Measurements from ENCODE around the gene ATP2C2. TPM values are rescaled to one million over a fixed set of nuclear protein-coding genes. Genes with fewer than 3 reads are reported as not detected.

ATP2C2 gene
- total RNA-seq, 1 donor from 2014 or later: not detected

DNA sequence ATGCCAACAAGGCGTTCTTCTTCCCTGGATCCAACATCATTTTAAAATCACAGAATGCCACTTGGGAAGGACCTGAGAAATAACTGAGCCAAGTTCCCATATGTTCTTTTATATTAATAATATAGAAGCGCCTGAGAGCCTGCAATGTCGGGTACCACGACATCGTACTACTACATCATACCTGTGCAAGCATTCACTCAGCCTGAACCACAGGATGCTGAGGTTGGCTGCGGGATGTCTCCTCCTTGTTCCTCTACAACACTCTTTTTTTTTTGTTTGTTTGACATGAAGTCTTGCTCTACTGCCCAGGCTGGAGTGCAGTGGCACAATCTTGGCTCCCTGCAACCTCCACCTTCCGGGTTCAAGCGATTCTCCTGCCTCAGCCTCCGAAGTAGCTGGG is 2.1 kb upstream of the ATP2C2 start:
- no peak for DNase-seq (ENCODE audit: extremely low read depth, low read depth, low spot score)

DNA sequence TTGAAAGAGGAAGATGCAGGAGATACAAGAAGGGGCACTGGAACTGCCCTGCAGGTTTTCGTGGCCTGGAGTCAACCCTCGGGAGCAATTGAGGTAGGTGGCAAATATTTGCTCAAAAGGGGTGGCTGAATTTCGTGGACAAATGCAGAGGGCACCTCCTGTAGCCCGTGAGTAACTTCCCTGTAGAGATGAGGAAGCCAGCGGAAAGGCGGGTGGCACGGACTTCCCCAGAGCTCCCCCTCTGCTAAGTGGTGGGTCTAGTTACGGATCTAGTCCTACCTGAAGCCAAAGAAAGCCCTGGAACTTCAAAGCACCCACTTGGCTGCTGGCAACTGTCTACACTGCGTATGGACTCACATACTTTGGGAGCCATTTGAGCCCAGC is 1.0 kb upstream of the ATP2C2 start:
- DNase-seq (ENCODE audit: extremely low read depth, low read depth, low spot score): no peak

DNA sequence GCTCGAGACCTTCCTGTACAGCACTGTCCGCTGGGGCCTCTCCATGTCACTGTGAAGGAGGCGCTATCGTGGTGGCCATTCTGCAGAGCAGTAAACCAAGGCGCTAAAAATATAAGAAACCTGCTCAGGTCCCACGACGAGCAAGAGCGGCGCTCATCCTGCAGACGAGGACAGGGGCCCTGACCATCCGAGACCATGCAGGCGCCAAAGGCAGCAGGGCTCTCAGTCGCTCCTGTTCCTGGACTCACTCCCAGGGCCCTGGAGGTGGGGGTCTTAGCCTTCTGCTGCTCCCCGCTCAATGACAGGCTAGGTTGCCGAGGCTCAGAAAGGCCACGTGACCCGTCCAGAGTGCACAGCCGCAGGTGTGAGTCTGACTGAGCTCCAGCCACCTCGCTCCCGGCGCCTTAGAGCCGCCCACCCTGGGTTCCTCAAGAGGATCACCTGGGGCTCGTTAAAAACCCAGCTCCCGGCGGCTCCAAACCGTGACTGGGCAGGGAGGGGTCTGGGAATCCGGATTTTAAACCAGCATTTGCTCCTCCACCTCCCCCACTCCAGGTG is 509 bp upstream of the ATP2C2 start:
- DNase-seq (ENCODE audit: extremely low read depth, low read depth, low spot score): no peak

DNA sequence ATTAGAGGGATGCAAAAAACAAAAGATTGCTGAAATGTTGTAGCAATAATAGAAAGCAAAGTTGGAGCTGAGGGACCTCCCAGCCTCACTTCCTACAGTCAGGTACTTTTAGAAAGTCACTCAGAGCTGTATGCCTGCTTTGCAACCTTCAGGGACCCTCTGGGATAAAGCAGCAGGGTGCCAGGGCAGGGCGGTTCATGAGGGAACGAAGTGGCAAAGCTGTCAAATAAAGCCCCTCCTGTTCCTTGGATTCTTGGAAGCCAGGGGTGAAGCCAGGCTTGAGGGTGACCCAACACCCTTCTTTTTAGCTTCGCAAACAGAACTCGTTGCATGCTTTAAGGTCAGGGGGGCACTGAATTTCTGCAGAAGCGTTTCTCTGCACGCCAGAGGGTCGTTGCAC is 767 bp downstream of the ATP2C2 start:
- DNase-seq (ENCODE audit: extremely low read depth, low read depth, low spot score): no peak

DNA sequence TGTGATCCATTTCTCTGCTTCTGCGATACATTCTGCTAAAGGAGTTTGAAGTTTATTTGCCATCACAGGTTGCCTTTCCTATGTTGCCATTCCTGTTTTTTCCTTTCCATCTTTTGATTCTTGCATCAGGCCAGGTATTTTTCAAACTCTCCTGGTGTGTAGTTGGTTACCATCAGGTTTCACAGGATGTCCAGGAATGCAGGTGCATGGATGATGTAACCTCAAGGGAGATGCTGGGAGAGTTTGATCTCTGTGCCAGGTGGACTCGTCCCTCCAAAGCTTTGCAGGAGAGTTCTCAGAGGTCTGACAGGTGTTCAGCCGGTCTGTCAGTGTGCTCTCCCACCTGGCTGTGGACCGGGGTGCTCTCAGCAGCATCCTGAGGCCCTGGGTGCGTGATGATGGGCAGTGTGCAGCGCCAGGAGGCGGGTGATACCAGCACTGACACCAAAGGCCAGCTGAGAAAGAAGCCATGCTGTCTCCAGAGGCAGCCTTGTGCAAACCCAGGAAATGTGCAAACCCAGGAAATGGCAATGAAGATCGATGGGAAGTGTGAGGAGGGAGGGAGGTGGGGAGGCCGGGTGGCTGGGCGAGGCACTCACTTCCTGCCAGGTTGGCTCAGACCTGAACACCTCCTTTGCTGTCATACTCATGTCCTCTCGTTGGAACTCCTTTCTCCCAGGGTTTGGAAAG is 1.7 kb downstream of the ATP2C2 start:
- no peak for DNase-seq (ENCODE audit: extremely low read depth, low read depth, low spot score)

DNA sequence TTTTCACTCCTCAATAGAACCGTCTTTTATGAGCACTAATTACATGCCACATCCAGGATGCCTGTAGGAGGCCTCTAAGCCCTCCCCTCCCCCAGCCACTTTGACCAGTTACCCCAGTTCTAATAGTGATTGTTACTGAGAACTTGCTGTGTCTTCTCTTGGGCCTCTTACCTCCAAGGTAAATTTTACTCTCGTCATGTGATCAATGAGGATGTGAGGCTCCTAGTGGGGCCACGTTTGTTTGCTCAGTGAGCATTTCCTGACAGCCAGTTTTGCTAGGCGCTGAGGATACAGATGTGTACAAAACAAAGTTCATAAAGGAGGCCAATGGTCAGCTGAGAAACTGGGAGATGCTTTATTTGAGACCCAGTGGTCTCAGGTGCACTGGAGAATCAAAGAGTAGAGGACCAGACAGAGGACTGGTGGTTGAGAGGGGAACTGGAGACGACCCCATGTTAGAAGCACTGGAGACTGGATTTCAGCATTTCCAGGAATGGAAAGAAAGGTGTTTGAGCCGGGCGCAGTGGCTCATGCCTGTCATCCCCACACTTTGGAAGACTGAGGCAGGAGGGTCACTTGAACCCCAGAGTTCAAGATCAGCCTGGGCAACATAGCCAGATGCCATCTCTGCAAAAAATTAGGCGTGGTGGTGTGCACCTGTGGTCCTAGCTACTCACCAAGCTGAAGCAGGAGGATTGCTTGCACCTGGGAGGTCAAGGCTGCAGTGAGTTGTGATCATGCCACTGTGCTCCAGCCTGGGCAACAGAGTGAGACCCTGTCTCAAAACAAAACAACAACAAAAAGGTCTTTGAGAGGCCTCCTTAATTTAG is 2.6 kb downstream of the ATP2C2 start:
- no peak for DNase-seq (ENCODE audit: extremely low read depth, low read depth, low spot score)

DNA sequence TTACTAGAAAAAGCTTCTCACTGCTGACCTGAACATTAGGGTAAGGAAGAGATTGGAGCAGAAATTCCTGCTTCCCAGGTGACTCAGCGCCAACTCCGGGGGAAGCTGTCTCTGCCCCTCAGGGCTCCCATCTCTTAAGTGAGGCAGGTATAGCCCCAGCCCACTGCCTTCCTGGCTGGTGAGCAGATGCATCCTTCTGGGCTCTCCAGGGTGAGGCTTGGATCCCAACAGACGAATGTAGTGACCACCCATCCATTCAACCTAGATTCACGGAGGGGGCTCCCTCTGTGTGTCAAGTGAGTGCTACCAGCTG is 3.2 kb downstream of the ATP2C2 start:
- DNase-seq (ENCODE audit: extremely low read depth, low read depth, low spot score): no peak

DNA sequence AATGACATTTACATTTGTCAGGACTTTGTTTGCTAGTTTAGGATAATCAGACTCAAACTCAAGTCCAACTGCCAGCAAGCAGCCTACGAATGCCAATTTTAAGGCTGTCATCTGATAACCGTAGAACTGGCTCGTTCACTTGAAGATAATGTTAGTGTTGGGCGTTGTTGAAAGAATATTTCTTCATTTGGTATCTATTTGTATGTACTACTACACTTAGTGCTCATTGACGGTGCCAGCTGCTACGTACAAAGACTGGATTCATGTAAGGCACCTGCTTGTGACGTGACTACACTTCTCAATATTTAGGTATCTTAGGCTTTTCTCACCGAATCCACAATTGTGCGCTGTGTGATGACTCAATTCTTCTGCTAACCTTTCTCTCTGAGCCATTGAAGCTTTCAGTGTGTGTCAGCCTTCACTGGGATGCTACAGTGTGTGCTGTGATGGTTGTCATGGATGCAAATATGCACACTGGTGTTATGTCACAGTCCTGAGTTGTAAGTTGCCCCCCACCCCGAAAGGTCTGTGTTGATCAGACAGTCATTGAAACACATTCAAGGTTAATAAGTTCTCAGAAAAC is 5.7 kb downstream of the ATP2C2 start:
- DNase-seq (ENCODE audit: extremely low read depth, low read depth, low spot score): no peak

DNA sequence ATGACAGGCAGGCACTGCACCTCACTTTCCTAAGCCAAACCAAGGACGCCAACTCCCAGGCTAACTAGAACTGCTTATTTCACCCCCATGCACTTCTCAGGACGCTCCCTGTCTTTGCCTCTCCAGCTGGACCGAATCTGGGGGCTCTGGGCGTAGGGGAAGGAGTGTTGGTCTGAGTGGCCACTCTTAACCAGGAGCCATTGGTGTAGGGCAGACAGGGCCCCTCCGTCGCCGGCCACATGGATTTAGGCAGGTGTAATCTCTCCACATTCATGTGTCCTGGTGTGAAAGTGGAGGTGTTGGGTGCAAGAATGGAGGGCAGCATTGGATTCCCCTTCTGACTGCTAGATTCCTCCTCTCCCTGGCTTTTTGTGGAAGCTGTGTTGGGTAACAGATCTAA is 9.8 kb downstream of the ATP2C2 start:
- DNase-seq (ENCODE audit: extremely low read depth, low read depth, low spot score): no peak

DNA sequence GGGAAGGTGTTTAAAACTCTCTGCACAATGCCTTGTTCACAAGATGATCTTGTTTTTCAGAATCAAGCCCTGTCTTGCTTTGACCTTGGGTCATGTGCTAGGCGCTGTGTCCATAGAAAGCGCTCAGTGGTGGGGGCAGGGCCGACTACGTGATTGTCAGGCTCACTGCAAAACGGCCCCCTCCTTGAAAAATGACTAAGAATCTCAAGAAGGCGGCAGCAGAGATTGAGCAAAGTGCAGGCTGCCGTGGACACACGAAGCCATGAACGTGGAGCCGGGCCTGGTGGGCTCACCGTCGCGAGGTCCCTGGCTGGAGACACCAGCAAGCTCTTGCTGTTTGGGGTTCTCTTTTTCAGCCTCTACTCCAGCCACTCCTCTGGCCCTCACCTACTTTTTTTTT is 10.2 kb downstream of the ATP2C2 start:
- no peak for DNase-seq (ENCODE audit: extremely low read depth, low read depth, low spot score)

DNA sequence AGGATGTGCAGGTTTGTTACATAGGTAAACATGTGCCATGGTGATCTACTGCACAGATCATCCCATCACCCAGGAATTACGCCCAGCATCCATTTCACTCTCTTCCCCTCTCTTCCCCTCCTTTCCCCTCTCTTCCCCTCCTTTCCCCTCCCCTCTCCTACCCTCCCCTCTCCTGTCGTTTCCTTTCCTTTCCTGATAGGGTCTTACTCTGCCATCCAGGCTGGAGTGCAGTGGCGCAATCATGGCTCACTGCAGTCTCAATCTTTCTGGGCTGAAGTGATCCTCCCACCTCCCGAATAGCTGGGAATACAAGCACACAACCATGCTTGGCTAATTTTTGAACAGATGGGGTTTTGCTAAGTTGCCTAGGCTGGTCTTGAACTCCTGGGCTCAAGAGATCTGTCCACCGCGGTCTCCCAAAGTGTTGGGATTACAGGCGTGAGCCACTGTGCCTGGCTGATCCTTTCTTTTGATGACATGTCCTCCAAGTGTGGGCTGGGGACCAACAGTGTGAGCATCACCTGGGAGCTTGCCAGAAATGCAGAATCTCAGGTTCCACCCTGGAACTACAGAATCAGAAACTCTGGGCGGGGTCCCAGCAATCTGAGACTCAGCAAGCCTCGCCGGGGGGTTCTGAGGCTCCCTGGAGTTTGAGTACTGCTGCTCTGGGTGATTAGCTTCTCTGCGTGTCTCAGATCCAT is 10.8 kb downstream of the ATP2C2 start:
- no peak for DNase-seq (ENCODE audit: extremely low read depth, low read depth, low spot score)

DNA sequence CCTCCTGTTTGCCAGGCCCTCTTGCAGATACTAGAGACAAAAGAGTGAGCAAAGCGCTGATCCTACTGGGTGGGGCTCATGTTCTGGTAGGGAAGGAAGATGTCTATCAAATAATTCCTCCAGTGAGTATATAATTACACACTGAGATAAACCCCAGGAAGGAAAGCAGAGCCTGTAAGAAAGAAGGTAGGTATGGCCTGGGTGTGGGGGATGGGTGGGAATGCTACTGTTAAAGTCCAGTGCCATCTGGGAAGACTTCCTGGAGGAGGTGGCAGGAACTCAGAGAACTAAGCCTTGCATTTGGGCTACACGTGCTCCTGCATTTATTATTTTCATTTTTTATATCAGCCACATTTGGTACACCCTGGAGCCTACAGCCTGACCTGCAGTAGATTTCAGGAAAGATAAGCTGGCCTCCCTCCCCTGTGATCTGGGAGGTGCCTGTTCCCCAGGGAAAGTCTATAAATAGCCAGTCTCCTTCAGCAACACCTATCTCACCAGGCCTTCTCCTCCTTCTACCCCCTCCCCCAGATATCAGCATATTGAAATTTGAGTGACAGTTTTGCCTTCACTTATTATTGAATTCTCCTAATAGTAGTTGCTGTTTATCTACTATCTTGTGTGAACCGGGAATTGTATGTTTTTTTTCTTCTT is 11.5 kb downstream of the ATP2C2 start:
- DNase-seq (ENCODE audit: extremely low read depth, low read depth, low spot score): no peak

DNA sequence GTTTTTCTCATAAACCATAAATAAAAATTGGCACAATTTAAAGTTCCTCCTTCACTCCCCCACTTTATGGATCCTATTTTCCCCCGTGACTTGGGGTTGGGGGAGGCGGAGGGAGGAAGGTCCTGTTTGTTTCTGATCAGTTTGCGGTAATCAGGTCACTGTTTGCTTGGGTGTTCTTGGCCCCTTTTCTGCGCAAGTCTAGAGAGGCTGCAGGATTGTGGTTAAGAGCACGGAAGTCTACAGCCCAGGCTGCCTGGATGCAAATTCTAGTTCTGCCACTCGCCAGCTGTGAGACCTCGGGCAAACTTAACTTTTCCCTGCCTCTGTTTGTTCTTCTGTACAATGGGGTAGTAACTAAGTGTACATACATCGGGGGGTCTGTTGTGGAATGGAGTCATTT is 12.1 kb downstream of the ATP2C2 start:
- no peak for DNase-seq (ENCODE audit: extremely low read depth, low read depth, low spot score)

DNA sequence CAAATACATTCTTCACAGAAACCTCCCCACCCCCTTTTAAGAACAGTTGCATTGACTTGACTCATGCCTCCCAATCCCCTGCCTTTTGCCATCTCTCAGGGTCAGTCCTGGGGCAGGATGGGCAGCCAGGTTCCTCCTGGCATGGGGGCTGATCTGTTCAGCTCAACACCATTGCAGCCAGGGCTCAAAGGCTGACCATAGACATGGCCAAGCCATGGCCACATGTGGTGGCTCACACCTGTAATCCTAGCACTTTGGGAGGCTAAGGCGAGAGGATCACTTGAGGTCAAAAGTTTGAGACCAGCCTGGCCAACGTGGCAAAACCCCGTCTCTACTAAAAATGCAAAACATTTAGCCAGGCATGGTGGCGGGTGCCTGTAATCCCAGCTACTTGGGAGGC is 14.1 kb downstream of the ATP2C2 start:
- DNase-seq (ENCODE audit: extremely low read depth, low read depth, low spot score): no peak

DNA sequence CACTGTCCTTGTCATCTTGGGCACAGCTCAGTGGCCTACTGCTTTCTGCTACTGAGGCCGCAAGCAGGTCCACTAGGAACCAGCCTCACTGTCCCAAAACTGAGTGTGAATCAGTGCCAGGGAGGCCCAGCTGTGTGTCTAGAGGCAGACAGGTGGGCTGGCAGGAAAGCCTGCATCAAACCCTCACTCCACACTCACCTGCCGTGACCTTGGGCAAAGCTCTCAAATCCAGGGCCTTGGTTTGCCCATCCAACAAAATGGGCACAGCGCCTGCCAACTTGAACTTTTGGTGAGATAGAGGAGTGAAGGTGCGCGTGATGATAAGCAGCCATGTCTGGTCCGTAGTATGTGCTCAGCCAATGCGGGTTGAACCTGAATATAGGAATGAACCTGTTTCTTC is 14.8 kb downstream of the ATP2C2 start:
- no peak for DNase-seq (ENCODE audit: extremely low read depth, low read depth, low spot score)

DNA sequence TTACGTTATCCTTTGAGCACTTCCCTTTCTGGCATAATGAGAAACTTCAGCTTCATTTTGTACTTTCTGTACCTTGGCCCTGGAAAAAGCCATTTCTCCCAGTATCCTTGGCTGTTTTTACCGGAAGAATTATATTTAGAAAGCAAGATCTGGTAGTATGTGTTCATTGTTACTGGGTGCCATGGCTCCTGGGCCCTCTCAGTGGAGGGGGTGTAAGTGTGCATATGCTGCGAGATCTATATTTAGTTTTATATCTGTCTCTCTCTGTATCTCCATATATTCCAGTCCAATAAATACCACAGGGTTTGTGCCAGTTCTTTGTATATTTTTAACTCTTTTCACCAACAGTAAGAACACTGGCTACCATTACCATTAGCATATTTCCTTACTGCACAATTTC is 17.7 kb downstream of the ATP2C2 start:
- DNase-seq (ENCODE audit: extremely low read depth, low read depth, low spot score): no peak

DNA sequence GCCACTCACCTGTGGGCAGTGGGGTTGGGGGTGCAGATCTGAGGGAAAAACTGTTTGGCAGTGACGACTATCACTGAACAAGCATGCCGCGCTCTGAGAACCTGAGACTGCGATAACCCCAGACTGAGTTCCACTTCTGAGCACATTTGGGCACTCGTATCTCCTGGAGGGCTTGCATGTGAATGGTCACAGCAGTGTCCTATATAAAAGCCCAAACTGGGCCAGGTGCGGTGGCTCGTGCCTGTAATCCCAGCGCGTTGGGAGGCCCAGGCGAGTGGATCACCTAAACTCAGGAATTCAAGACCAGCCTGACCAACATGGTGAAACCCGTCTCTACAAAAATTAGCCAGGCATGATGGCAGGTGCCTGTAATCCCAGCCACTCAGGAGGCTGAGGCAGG is 18.7 kb downstream of the ATP2C2 start:
- no peak for DNase-seq (ENCODE audit: extremely low read depth, low read depth, low spot score)

DNA sequence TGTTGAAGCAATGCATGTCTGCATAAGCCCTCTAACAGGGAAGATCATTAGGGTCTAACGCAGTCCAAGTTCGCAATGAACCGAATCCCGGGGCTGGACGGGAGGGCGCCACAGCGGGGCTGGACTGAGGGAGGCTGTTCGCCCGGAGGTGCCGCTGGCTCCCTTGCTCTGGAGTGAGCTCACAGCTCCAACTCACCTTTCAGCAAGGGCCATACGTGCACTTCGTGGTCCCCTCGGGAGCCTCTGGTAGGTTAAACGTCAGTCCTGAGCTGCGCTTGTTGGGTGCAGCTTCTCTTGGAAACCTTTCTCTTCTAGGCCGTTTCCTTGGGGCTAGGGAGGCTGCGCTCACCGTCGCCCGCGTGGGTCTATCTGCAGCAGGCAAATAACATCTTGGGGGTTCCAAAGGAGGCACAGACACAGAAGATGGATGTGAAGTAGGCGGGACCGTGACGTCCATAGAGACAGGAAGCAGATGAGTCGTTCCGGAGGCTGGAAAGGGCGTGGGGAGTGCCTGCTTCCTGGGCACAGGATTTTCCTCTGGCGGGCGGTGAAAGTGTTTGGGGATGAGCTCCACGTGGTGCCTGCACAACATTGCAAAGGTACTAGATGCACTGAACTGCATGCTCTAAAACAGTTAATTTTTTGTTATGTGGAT is 21.9 kb downstream of the ATP2C2 start:
- no peak for DNase-seq (ENCODE audit: extremely low read depth, low read depth, low spot score)

DNA sequence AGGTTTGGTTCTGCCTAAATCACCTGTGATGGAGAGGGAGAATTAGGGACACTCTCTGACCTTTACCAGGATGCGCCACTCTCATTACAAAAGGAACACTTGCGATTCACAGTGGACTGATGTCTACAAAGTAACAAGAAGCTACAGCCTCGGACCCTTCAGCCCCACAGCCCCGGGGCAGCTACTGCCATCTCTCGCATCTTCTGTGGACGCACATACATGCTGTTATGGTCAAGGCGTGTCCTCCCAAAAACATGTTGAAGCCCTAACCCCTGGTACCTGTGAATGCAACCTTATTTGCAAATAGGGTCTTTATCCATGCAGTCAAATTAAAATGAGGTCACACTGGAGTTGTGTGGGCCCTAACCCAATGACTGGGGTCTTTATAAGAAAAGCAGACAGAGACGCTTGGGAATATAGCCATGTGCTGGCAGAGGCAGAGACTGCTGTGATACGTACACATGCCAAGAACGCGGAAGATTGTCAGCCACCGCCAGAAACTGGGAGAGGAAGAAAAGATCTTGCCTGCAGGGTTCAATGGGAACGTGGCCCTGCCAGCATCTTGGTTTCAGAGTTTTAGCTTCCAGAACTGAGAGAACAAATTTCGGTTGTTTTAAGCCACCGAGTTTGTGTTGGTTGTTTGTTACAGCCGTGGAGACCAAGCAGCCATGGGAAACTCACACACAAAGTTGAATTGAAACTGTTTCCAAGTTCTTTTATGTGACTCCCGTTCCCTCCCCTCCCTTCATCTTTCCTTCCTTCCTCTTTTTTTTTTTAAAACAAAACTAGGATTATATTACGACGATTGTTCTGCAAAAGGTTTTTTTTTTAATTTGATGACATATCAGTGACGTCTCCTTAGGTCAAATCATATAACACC is 23.1 kb downstream of the ATP2C2 start:
- DNase-seq (ENCODE audit: extremely low read depth, low read depth, low spot score): no peak

DNA sequence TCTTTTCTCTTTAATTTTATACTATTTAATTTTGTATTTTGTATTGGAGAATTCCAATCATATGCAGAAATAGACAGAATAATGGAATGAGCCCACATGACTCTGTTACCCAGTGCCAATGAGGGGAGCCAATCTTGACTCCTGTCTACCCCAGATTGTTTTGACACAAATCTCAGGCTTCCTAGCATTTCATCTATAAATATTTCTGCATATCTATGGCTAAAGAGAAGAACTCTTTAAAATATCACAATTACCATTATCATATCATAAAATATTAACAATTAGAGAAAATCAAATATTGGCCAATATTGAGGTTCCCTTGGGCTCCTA is 23.7 kb downstream of the ATP2C2 start:
- no peak for DNase-seq (ENCODE audit: extremely low read depth, low read depth, low spot score)

Measured in glomerular endothelial cell (primary cell).